HEK293 (cell line): Measurements from ENCODE around the gene TEPSIN.
A peak's percentile ranks its signal among the peaks of the same experiment; 100 is the strongest.

Experiments
- HIC1 ChIP-seq: fragments of 450-650 bp; formaldehyde crosslinking; IDR thresholded peaks from 2 replicates; pipeline ENCODE4 v1.5.1; 2016; ENCODE audit warnings: missing biosample characterization, missing genetic modification characterization
- KLF8 ChIP-seq: fragments of 450-650 bp; formaldehyde crosslinking; IDR thresholded peaks from 2 replicates; pipeline ENCODE4 v1.5.1; 2016; ENCODE audit warnings: missing biosample characterization, missing genetic modification characterization
- PRDM6 ChIP-seq: fragments of 450-650 bp; formaldehyde crosslinking; IDR thresholded peaks from 2 replicates; pipeline ENCODE4 v1.5.1; 2017; ENCODE audit warnings: missing biosample characterization, missing genetic modification characterization
- SCRT2 ChIP-seq: fragments of 450-650 bp; formaldehyde crosslinking; IDR thresholded peaks from 2 replicates; pipeline ENCODE4 v1.5.1; 2016; ENCODE audit warnings: missing biosample characterization, missing genetic modification characterization
- ZBTB1 ChIP-seq: fragments of 450-650 bp; formaldehyde crosslinking; IDR thresholded peaks from 2 replicates; pipeline ENCODE4 v1.5.1; 2016; ENCODE audit warnings: missing biosample characterization, missing genetic modification characterization
- ZNF121 ChIP-seq: fragments of 450-650 bp; formaldehyde crosslinking; IDR thresholded peaks from 2 replicates; pipeline ENCODE4 v1.5.1; 2016; ENCODE audit warnings: missing biosample characterization, missing genetic modification characterization
- ZNF202 ChIP-seq: fragments of 450-650 bp; formaldehyde crosslinking; IDR thresholded peaks from 2 replicates; pipeline ENCODE4 v1.5.1; 2016; ENCODE audit warnings: missing biosample characterization, missing genetic modification characterization, borderline replicate concordance
- ZNF211 ChIP-seq: fragments of 450-650 bp; formaldehyde crosslinking; IDR thresholded peaks from 2 replicates; pipeline ENCODE4 v1.5.1; 2016; ENCODE audit warnings: low read depth, missing biosample characterization, missing genetic modification characterization
- ZNF221 ChIP-seq: fragments of 450-650 bp; formaldehyde crosslinking; IDR thresholded peaks from 2 replicates; pipeline ENCODE4 v1.5.1; 2017; ENCODE audit warnings: missing biosample characterization, missing genetic modification characterization, borderline replicate concordance
- ZNF248 ChIP-seq: fragments of 450-650 bp; formaldehyde crosslinking; IDR thresholded peaks from 2 replicates; pipeline ENCODE4 v1.5.1; 2017; ENCODE audit warnings: missing biosample characterization, missing genetic modification characterization
- ZNF280C ChIP-seq: fragments of 450-650 bp; formaldehyde crosslinking; IDR thresholded peaks from 2 replicates; pipeline ENCODE4 v1.5.1; 2016; ENCODE audit warnings: missing biosample characterization, missing genetic modification characterization
- ZNF341 ChIP-seq: fragments of 450-650 bp; formaldehyde crosslinking; IDR thresholded peaks from 2 replicates; pipeline ENCODE4; 2016; ENCODE audit warnings: low read depth, missing biosample characterization, missing genetic modification characterization
- ZNF350 ChIP-seq: fragments of 450-650 bp; formaldehyde crosslinking; IDR thresholded peaks from 2 replicates; pipeline ENCODE4 v1.5.0; 2017; ENCODE audit warnings: missing biosample characterization, mild to moderate bottlenecking, missing genetic modification characterization
- ZNF366 ChIP-seq: fragments of 450-650 bp; formaldehyde crosslinking; conservative IDR thresholded peaks from 2 replicates; pipeline ENCODE4 v1.5.1; 2016; ENCODE audit warnings: missing biosample characterization, missing genetic modification characterization
- ZNF521 ChIP-seq: fragments of 450-650 bp; formaldehyde crosslinking; IDR thresholded peaks from 2 replicates; pipeline ENCODE4 v1.5.1; 2017; ENCODE audit warnings: missing biosample characterization, mild to moderate bottlenecking, missing genetic modification characterization
- ZNF549 ChIP-seq: fragments of 450-650 bp; IDR thresholded peaks from 2 replicates; pipeline ENCODE4 v1.5.1; 2018; ENCODE audit warnings: missing biosample characterization, missing genetic modification characterization, mild to moderate bottlenecking, inconsistent platforms, moderate library complexity
- ZNF555 ChIP-seq: fragments of 450-650 bp; formaldehyde crosslinking; conservative IDR thresholded peaks from 2 replicates; pipeline ENCODE4 v1.5.1; 2017; ENCODE audit warnings: missing biosample characterization, mild to moderate bottlenecking, missing genetic modification characterization, inconsistent platforms
- ZNF600 ChIP-seq: fragments of 450-650 bp; formaldehyde crosslinking; IDR thresholded peaks from 2 replicates; pipeline ENCODE4 v1.5.1; 2016; ENCODE audit warnings: missing biosample characterization, missing genetic modification characterization
- ZNF626 ChIP-seq: fragments of 450-650 bp; sonication (Bioruptor Pico); formaldehyde crosslinking; IDR thresholded peaks from 2 replicates; pipeline ENCODE4 v1.5.1; 2018; ENCODE audit warnings: missing biosample characterization, missing genetic modification characterization, inconsistent platforms
- ZSCAN18 ChIP-seq: fragments of 450-650 bp; formaldehyde crosslinking; IDR thresholded peaks from 2 replicates; pipeline ENCODE4 v1.5.1; 2016; ENCODE audit warnings: missing biosample characterization, missing genetic modification characterization
- ZSCAN4 ChIP-seq: fragments of 450-650 bp; formaldehyde crosslinking; IDR thresholded peaks from 2 replicates; pipeline ENCODE4 v1.5.1; 2017; ENCODE audit warnings: missing biosample characterization, missing genetic modification characterization
- TF ChIP-seq, protein P1 (sequence below): fragments of 450-650 bp; formaldehyde crosslinking; IDR thresholded peaks from 2 replicates; pipeline ENCODE4 v1.5.0; 2017; ENCODE audit warnings: missing biosample characterization, missing genetic modification characterization, borderline replicate concordance
- TF ChIP-seq, protein P2 (sequence below): fragments of 450-650 bp; formaldehyde crosslinking; IDR thresholded peaks from 2 replicates; pipeline ENCODE4 v1.5.1; 2016; ENCODE audit warnings: missing biosample characterization, missing genetic modification characterization

Gene TEPSIN

DNA sequence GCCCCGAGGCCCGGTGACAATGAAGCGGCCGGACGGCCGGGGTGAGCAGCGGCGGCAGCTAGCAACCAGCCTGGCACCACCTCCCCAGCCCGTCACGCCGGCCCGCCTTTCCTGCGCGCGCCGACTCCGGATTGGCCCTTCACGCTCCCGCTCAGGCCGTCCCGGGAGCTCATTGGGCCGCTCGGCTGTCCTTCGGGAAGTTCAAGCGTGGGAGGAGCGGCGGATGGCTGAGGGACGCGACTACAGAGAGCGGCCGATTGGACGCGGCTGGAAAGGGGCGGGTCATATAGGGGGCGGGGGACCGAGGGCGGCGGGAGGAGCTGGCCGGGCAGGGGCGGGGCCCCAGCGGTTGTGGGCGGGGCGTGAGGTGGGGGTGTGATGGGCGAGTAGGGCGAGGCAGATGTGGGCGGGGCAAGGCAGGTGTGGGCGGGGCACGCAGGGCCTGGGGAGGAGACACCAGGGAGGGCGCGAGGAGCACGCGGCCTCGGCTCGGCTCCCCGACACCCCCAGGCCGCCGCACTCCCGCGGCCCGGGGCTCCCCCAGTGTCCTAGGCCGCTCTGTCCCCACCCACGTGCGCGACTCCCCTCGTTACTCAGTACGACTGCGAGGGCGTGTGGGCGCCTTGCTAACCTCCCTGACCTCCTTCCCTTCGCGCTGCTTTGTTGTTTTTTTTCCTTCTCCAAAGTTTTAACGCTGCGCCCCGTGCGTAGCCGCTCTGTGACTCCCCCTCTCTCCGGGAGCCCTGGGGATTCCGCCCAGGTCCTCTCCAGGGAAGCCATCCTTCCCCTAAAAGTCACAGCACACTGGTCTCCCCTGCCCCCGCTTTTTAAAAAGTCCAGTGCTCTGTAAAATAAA, 15.7 kb downstream of the TEPSIN start, which contains the start of gene CEP131 (continued):
- peak; percentile 91 for TF ChIP-seq HIC1 (tag by site-specific recombination)
- TF ChIP-seq ZNF280C (tag by site-specific recombination) = no peak
- no peak for TF ChIP-seq ZSCAN4
- TF ChIP-seq ZNF549 (tag by site-specific recombination) = no peak
- TF ChIP-seq ZNF341 (tag by site-specific recombination) = peak; percentile 94
- TF ChIP-seq, protein P1, sequence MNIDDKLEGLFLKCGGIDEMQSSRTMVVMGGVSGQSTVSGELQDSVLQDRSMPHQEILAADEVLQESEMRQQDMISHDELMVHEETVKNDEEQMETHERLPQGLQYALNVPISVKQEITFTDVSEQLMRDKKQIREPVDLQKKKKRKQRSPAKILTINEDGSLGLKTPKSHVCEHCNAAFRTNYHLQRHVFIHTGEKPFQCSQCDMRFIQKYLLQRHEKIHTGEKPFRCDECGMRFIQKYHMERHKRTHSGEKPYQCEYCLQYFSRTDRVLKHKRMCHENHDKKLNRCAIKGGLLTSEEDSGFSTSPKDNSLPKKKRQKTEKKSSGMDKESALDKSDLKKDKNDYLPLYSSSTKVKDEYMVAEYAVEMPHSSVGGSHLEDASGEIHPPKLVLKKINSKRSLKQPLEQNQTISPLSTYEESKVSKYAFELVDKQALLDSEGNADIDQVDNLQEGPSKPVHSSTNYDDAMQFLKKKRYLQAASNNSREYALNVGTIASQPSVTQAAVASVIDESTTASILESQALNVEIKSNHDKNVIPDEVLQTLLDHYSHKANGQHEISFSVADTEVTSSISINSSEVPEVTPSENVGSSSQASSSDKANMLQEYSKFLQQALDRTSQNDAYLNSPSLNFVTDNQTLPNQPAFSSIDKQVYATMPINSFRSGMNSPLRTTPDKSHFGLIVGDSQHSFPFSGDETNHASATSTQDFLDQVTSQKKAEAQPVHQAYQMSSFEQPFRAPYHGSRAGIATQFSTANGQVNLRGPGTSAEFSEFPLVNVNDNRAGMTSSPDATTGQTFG (tag by site-specific recombination) = no peak
- no peak for TF ChIP-seq ZNF626 (tag by site-specific recombination)
- TF ChIP-seq, protein P2, sequence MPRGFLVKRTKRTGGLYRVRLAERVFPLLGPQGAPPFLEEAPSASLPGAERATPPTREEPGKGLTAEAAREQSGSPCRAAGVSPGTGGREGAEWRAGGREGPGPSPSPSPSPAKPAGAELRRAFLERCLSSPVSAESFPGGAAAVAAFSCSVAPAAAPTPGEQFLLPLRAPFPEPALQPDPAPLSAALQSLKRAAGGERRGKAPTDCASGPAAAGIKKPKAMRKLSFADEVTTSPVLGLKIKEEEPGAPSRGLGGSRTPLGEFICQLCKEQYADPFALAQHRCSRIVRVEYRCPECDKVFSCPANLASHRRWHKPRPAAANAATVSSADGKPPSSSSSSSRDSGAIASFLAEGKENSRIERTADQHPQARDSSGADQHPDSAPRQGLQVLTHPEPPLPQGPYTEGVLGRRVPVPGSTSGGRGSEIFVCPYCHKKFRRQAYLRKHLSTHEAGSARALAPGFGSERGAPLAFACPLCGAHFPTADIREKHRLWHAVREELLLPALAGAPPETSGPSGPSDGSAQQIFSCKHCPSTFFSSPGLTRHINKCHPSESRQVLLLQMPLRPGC (tag by site-specific recombination) = peak; percentile 45; the same call in 1 of the 2 replicates
- no peak for TF ChIP-seq ZNF202
- no peak for TF ChIP-seq ZNF121
- TF ChIP-seq SCRT2 = no peak
- TF ChIP-seq ZNF221 = no peak
- TF ChIP-seq ZNF521 (tag by site-specific recombination) = no peak
- TF ChIP-seq ZNF211 (tag by site-specific recombination) = no peak
- no peak for TF ChIP-seq PRDM6
- TF ChIP-seq ZNF248 (tag by site-specific recombination) = no peak
- TF ChIP-seq ZNF350 = no peak
- TF ChIP-seq ZNF366 = 0 out of 2 replicates have a peak, but pooled peaks have one; percentile 24
- no peak for TF ChIP-seq ZBTB1 (tag by site-specific recombination)
- TF ChIP-seq KLF8 = peak; percentile 98
- TF ChIP-seq ZNF600 (tag by site-specific recombination) = no peak
- TF ChIP-seq ZNF555 = no peak
- no peak for TF ChIP-seq ZSCAN18
